Ascending aorta (tissue), 2 donors: Measurements from ENCODE around the gene MUC6. TPM values are rescaled to one million over a fixed set of nuclear protein-coding genes. Genes with fewer than 3 reads are reported as not detected.
A peak's percentile ranks its signal among the peaks of the same experiment; 100 is the strongest.

ENCODE experiments used
- DNase-seq, 2 donors: peaks; one replicate each; pipeline ENCODE4 v3.0.0-alpha.2; 2019; ENCODE audit warnings: low spot score in 2 of 2
- H3K27ac ChIP-seq, 2 donors: fragments of 200-600 bp; sonication (generic); one replicate each; pipeline ENCODE4 v1.5.1; 2016 to 2017; ENCODE audit warnings: mild to moderate bottlenecking in 1 of 2
- H3K27me3 ChIP-seq: fragments of 200-600 bp; sonication (generic); one replicate; pipeline ENCODE4 v1.5.1; 2017
- H3K36me3 ChIP-seq, 2 donors: fragments of 200-600 bp; sonication (generic); one replicate each; pipeline ENCODE4 v1.5.1; 2016
- H3K4me1 ChIP-seq, 2 donors: fragments of 200-600 bp; sonication (generic); one replicate each; pipeline ENCODE4 v1.5.1; 2016 to 2017; ENCODE audit warnings: mild to moderate bottlenecking in 1 of 2
- H3K4me3 ChIP-seq, 2 donors: fragments of 200-600 bp; sonication (generic); one replicate each; pipeline ENCODE4 v1.5.1; 2016 to 2017; ENCODE audit warnings: mild to moderate bottlenecking in 1 of 2
- H3K9me3 ChIP-seq, 2 donors: fragments of 200-600 bp; sonication (generic); one replicate each; pipeline ENCODE4 v1.5.1; 2016
- intact Hi-C: fragments of 100-400 bp; cut with DNase I; formaldehyde crosslinking; loops from one replicate; pipeline ENCODE4 v1.15.1; 2023
- total RNA-seq: library from RNA; depleted of rRNA; stranded (reverse); fragments of >200 nt; gene quantifications from one replicate; pipeline ENCODE4 v1.1.0, GENCODE V29; 2016
- TF ChIP-seq, protein P1 (sequence below), 3 experiments: fragments of 200-600 bp in 2 of 3; fragments of 450-650 bp in 1 of 3; sonication (generic) in 2 of 3; IDR thresholded peaks; one replicate each; pipeline ENCODE4 v1.5.1; 2016 to 2019; ENCODE audit warnings: antibody characterized with exemption in 3 of 3, mild to moderate bottlenecking in 1 of 3, moderate library complexity in 1 of 3

The MUC6 gene, protein sequence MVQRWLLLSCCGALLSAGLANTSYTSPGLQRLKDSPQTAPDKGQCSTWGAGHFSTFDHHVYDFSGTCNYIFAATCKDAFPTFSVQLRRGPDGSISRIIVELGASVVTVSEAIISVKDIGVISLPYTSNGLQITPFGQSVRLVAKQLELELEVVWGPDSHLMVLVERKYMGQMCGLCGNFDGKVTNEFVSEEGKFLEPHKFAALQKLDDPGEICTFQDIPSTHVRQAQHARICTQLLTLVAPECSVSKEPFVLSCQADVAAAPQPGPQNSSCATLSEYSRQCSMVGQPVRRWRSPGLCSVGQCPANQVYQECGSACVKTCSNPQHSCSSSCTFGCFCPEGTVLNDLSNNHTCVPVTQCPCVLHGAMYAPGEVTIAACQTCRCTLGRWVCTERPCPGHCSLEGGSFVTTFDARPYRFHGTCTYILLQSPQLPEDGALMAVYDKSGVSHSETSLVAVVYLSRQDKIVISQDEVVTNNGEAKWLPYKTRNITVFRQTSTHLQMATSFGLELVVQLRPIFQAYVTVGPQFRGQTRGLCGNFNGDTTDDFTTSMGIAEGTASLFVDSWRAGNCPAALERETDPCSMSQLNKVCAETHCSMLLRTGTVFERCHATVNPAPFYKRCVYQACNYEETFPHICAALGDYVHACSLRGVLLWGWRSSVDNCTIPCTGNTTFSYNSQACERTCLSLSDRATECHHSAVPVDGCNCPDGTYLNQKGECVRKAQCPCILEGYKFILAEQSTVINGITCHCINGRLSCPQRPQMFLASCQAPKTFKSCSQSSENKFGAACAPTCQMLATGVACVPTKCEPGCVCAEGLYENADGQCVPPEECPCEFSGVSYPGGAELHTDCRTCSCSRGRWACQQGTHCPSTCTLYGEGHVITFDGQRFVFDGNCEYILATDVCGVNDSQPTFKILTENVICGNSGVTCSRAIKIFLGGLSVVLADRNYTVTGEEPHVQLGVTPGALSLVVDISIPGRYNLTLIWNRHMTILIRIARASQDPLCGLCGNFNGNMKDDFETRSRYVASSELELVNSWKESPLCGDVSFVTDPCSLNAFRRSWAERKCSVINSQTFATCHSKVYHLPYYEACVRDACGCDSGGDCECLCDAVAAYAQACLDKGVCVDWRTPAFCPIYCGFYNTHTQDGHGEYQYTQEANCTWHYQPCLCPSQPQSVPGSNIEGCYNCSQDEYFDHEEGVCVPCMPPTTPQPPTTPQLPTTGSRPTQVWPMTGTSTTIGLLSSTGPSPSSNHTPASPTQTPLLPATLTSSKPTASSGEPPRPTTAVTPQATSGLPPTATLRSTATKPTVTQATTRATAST (N-terminal part only)
- total RNA-seq, result not detected

DNA sequence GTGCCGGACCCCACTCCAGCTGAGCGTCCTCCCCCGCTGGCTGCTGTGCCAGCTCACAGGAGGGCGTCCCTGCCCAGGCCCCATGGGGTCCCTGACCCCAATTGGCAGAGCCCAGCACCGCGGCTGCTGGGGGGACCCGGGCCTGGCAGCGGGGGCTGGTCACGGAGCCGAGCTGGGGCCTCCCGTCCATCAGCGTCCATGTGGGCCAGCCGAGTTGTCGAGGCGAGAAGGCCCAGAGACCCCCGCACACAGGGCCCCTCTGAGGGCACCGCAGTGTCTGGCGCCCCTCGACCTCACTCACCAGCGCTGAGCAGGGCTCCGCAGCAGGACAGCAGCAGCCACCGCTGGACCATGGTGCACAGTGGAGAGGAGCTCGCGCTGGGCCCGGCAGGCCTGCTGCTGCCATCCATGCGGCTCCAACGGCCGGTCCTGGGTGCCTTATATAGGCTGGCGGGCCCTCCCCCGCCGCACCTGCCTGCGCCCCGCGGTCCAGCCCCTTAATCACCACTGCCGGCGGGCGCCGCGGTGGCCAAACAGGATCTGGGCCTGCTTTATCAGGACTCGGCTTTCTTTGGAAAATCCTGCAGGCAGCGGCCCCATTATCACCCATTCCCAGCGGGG, at the start of gene MUC6:
MUC6 (minus strand) TSS at position 416 of the 621 bp plus-strand sequence; CDS start at position 353, 63 bp downstream.
- no peak for DNase-seq
- Histone ChIP-seq H3K27ac (no peak within 1 kb of the TSS), H3K4me3 (no peak within 1 kb of the TSS), H3K9me3 (no peaks in the 10 kb centered on the region), H3K4me1 (peaks cover 8 to 10% of the 10 kb centered on the region in 2 donors), H3K27me3 (no peaks in the 10 kb centered on the region), H3K36me3 (no peaks in the 10 kb centered on the region)
- TF ChIP-seq, protein P1, sequence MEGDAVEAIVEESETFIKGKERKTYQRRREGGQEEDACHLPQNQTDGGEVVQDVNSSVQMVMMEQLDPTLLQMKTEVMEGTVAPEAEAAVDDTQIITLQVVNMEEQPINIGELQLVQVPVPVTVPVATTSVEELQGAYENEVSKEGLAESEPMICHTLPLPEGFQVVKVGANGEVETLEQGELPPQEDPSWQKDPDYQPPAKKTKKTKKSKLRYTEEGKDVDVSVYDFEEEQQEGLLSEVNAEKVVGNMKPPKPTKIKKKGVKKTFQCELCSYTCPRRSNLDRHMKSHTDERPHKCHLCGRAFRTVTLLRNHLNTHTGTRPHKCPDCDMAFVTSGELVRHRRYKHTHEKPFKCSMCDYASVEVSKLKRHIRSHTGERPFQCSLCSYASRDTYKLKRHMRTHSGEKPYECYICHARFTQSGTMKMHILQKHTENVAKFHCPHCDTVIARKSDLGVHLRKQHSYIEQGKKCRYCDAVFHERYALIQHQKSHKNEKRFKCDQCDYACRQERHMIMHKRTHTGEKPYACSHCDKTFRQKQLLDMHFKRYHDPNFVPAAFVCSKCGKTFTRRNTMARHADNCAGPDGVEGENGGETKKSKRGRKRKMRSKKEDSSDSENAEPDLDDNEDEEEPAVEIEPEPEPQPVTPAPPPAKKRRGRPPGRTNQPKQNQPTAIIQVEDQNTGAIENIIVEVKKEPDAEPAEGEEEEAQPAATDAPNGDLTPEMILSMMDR (IDR thresholded peaks at IDR 0.05), result no peak
- intact Hi-C loops, result no loop called here

DNA sequence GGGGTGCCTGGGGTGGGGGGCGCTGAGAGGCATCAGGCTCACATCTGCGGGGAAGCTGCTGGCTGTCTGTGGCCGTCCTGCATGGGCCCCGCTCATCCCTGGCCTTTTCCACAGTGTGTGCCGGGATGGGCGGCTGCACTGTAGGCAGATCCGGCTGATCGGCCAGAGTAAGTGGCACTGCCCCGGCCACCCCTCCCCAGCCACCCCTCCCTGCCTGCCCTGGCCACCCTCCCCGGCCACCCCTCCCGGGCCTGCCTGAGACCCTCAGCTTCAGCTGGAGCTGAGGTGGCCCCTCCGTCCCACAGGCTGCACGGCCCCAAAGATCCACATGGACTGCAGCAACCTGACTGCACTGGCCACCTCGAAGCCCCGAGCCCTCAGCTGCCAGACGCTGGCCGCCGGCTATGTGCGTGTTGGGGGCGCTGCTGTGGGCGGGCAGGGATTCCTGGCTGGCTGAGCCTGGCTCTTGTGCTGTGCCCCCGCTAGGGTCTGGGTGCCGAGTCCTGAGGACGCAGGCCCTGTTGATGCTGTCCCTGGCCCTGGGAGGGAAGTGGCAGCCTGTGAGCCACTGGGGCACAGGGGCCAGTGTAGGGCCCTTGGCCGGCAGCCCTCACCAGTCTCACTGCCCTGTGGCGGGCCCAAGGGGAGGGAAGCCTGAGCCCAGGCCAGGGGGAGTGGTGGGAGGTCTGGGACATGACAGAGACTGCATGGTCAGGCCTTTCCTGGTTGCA, 49.1 kb upstream of the MUC6 start:
- Histone ChIP-seq H3K4me1 (no peaks in the 10 kb centered on the region), H3K4me3 (no peak overlapping the region), H3K27ac (no peak overlapping the region), H3K27me3 (no peaks in the 10 kb centered on the region), H3K9me3 (no peaks in the 10 kb centered on the region), H3K36me3 (no peaks in the 10 kb centered on the region)
- intact Hi-C loops, result no loop called here
- peak in 1 of 2 donors; percentile 44 for DNase-seq
- TF ChIP-seq, protein P1 (IDR thresholded peaks at IDR 0.05), result no peak

DNA sequence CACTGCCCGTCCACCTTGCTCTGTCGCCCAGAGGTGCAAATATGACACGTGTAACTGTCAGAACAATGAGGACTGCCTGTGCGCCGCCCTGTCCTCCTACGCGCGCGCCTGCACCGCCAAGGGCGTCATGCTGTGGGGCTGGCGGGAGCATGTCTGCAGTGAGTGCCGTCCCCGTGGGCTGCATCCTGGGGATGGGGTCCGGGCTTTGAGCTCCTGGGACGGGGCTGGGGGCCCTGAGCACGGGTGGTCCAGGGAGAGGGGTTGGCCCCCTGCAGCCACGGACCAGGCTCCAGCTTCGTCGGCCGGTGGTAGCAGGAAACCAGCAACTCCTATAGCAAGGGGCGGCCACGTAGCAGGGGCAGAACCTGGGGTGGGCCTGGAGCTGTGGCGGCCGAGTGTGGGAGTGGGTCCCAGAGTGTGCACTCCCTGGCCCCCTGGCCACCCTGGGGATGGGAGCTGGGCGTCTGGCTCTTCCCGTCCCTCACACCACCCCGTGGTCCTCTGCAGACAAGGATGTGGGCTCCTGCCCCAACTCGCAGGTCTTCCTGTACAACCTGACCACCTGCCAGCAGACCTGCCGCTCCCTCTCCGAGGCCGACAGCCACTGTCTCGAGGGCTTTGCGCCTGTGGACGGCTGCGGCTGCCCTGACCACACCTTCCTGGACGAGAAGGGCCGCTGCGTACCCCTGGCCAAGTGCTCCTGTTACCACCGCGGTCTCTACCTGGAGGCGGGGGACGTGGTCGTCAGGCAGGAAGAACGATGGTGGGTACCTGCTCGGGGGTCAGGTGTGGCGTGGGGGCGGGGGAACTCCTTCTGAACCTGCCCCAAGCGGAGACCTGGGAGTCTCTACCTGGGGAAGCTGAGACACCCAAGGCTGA, 48.3 kb upstream of the MUC6 start:
- H3K27me3 ChIP-seq, result no peaks in the 10 kb centered on the region
- DNase-seq, result peak in 1 of 2 donors; percentile 52
- intact Hi-C loops, result no loop called here
- no peaks in the 10 kb centered on the region for H3K4me1 ChIP-seq
- TF ChIP-seq, protein P1 (IDR thresholded peaks at IDR 0.05), result no peak
- no peak overlapping the region for H3K4me3 ChIP-seq
- no peak overlapping the region for H3K27ac ChIP-seq
- no peaks in the 10 kb centered on the region for H3K36me3 ChIP-seq
- no peaks in the 10 kb centered on the region for H3K9me3 ChIP-seq

DNA sequence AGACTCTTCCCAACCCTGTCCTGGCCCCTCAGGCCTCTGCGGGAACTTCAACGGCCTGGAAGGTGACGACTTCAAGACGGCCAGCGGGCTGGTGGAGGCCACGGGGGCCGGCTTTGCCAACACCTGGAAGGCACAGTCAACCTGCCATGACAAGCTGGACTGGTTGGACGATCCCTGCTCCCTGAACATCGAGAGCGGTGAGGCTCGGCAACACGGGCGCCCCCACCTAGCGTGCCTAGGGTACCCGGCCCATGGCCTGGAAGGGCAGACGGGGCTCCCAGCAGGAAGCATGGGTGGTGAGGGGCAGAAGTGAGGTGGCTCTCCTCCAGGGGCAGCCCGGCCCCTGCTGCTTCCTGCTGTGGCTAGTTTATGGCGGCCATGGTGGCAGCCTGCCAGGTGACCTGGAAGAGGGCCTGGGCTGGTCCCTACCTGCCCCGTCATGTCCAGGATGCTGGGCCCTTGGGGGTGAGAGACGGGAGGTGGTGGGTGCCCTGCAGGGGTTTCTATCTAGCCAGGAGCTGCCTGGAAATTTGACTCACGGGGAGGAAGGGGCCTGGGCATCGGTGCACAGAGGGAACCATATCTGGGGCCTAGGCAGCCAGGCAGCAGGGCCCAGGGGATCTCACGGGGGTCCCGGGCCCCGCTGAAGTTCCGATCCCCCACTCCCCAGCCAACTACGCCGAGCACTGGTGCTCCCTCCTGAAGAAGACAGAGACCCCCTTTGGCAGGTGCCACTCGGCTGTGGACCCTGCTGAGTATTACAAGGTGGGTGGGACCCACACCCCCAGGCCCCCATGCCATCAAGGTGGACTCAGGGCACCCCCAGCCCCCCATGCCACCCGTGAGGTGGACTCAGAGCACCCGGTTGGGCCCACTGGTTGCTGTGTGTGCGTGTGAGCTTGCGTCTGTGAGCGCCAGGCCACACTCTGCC, 47.4 kb upstream of the MUC6 start:
- intact Hi-C loops, result no loop called here
- peak in 1 of 2 donors; percentile 52 for DNase-seq
- H3K27ac ChIP-seq, result no peak overlapping the region
- TF ChIP-seq, protein P1 (IDR thresholded peaks at IDR 0.05), result no peak
- H3K4me1 ChIP-seq, result no peaks in the 10 kb centered on the region
- H3K4me3 ChIP-seq, result no peak overlapping the region
- no peaks in the 10 kb centered on the region for H3K9me3 ChIP-seq
- no peaks in the 10 kb centered on the region for H3K27me3 ChIP-seq
- H3K36me3 ChIP-seq, result no peaks in the 10 kb centered on the region
